GM12892 (cell line): ENCODE measurements around the gene CCDC120.

Source experiments
- POLR2A ChIP-seq: IDR thresholded peaks from 2 replicates; pipeline ENCODE4 v1.6.1; 2011; ENCODE audit warnings: low read depth, low read length, control low read depth
- POLR2AphosphoS5 ChIP-seq: IDR thresholded peaks from 2 replicates; pipeline ENCODE4 v1.6.1; 2011; ENCODE audit warnings: low read depth, low read length, control low read depth
- TAF1 ChIP-seq: IDR thresholded peaks from 2 replicates; pipeline ENCODE4 v1.6.1; 2011; ENCODE audit warnings: low read depth, mild to moderate bottlenecking, control low read depth, low read length, borderline replicate concordance

DNA sequence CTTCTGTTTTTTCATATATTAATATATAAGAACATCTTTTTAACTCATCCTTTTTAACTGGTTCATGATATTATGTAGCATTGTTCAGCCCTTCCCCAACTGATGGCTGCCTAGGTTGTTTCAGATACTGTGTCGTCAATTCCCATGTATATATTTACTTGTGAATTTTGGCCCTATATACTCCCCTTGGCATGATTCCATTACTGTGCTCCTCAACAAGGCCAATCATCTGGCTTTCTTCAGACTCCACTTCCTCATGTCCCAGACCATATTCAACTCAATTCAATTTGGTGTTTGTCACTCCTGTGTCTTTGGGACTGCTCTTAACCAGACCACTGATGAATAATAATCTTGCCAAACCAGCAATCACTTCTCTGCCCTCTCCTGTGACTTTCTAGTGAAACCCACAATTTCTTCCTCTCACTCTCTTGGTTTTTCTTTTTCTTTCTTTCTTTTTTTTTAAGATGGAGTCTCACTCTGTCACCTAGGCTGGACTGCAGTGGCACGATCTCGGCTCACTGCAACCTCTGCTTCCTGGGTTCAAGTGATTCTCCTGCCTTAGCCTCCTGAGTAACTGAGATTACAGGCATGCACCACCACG is 23.6 kb downstream of the CCDC120 start:
- TF ChIP-seq POLR2A (no peak), POLR2AphosphoS5 (no peak), TAF1 (no peak)
